Esophagus muscularis mucosa (tissue), 4 donors: ENCODE results near the gene NOP58. TPM values are rescaled to one million over a fixed set of nuclear protein-coding genes. Genes with fewer than 3 reads are reported as not detected.
A peak's percentile ranks its signal among the peaks of the same experiment; 100 is the strongest.

Experiments used
- DNase-seq: peaks from one replicate; pipeline ENCODE4 v3.0.0-alpha.2; 2017; ENCODE audit errors: extremely low spot score
- H3K27ac ChIP-seq, 4 donors: fragments of 200-600 bp; sonication (generic); replicated peaks in 1 of 4; 1 replicate in 3 of 4; 2 replicates in 1 of 4; pipeline ENCODE4 v1.5.1; 2016 to 2019; ENCODE audit warnings: mild to moderate bottlenecking in 1 of 4
- H3K27me3 ChIP-seq, 4 donors: fragments of 200-600 bp; sonication (generic); one replicate each; pipeline versions ENCODE4 v1.5.1 to v1.6.0; 2016 to 2019
- H3K36me3 ChIP-seq, 4 donors: fragments of 200-600 bp; sonication (generic); one replicate each; pipeline ENCODE4 v1.5.1; 2016 to 2019
- H3K4me1 ChIP-seq, 4 donors: fragments of 200-600 bp; sonication (generic); one replicate each; pipeline ENCODE4 v1.5.1; 2016 to 2019
- H3K4me3 ChIP-seq, 4 donors: fragments of 200-600 bp; sonication (generic); 1 replicate in 2 of 4; 2 replicates in 2 of 4; pipeline ENCODE4 v1.5.1; 2016 to 2019; ENCODE audit warnings: mild to moderate bottlenecking in 4 of 4, moderate library complexity in 1 of 4
- H3K9me3 ChIP-seq, 4 donors: fragments of 200-600 bp; sonication (generic); 1 replicate in 3 of 4; 2 replicates in 1 of 4; pipeline ENCODE4 v1.5.1; 2016 to 2019
- EP300 ChIP-seq: sonication (generic); formaldehyde crosslinking; IDR thresholded peaks from one replicate; pipeline ENCODE4 v1.6.1; 2017; ENCODE audit warnings: antibody characterized with exemption
- POLR2A ChIP-seq: fragments of 450-650 bp; IDR thresholded peaks from one replicate; pipeline ENCODE4 v1.6.1; 2017; ENCODE audit warnings: antibody characterized with exemption, moderate library complexity, mild to moderate bottlenecking, low read depth
- POLR2AphosphoS5 ChIP-seq, 2 donors: sonication (generic); formaldehyde crosslinking; IDR thresholded peaks; one replicate each; pipeline ENCODE4 v1.6.1; 2017; ENCODE audit warnings: antibody characterized with exemption in 2 of 2
- WGBS: methylation state at CpG from one replicate; pipeline ENCODE4 v1.1.5; 2018; 5-methylcytosine and 5-hydroxymethylcytosine counted together
- intact Hi-C: fragments of 100-400 bp; cut with DNase I; formaldehyde crosslinking; loops from one replicate; pipeline ENCODE4 v1.15.1; 2023
- total RNA-seq, 4 donors: library from RNA; depleted of rRNA; stranded (reverse); fragments of >200 nt; gene quantifications; one replicate each; pipeline versions ENCODE4 v1.1.0 to v1.2.1, GENCODE V29; 2016
- TF ChIP-seq, protein P1 (sequence below), 3 experiments: fragments of 200-600 bp in 2 of 3; fragments of 450-650 bp in 1 of 3; sonication (generic) in 2 of 3; IDR thresholded peaks; one replicate each; pipeline ENCODE4 v1.5.1; 2017 to 2019; ENCODE audit warnings: antibody characterized with exemption in 3 of 3, mild to moderate bottlenecking in 2 of 3, moderate library complexity in 1 of 3

The NOP58 gene
- total RNA-seq, 4 donors from 2014 or later = 15.6 to 46.6 (median 31.6) TPM

DNA sequence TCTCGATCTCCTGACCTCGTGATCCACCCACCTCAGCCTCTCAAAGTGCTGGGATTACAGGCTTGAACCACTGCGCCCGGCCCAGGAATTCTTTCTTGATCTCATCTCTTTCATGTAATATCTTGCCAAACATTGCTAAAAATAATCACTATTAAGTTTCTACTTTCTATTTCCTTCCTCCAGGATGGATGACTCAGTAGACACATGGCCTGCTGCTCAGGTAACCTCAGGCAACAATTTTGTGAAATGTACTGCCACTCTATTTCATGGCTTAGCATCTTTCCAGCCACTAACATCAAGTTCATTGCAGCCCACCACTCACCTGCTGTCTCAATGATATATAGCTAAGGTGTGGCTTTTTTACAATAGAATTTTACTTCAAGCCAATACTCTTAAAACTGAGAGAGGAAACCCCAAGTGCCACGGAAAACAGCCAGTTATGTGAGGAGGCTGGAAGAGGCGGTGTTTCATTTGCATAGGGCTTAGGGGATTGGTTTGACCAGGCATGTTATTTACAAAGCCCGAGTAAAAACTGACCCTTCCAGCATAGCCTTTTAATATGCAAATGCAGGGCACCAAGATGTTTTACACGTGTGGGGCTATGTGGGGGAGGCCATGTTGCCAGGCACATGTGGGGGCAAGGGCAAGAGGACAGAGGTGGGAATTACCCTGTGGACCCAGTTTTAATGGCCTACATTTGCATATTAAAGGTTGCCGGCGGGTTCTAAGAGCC is 15.9 kb upstream of the NOP58 start:
- Histone ChIP-seq H3K27ac (no peak overlapping the region), H3K9me3 (no peaks in the 10 kb centered on the region), H3K4me1 (no peaks in the 10 kb centered on the region), H3K27me3 (no peaks in the 10 kb centered on the region), H3K36me3 (no peaks in the 10 kb centered on the region), H3K4me3 (no peak overlapping the region)
- WGBS = 68% methylated on average over 10 of the region's 10 CpGs
- TF ChIP-seq POLR2A = no peak
- TF ChIP-seq, protein P1, sequence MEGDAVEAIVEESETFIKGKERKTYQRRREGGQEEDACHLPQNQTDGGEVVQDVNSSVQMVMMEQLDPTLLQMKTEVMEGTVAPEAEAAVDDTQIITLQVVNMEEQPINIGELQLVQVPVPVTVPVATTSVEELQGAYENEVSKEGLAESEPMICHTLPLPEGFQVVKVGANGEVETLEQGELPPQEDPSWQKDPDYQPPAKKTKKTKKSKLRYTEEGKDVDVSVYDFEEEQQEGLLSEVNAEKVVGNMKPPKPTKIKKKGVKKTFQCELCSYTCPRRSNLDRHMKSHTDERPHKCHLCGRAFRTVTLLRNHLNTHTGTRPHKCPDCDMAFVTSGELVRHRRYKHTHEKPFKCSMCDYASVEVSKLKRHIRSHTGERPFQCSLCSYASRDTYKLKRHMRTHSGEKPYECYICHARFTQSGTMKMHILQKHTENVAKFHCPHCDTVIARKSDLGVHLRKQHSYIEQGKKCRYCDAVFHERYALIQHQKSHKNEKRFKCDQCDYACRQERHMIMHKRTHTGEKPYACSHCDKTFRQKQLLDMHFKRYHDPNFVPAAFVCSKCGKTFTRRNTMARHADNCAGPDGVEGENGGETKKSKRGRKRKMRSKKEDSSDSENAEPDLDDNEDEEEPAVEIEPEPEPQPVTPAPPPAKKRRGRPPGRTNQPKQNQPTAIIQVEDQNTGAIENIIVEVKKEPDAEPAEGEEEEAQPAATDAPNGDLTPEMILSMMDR (IDR thresholded peaks at IDR 0.05) = no peak
- no peak for TF ChIP-seq POLR2AphosphoS5 (IDR thresholded peaks at IDR 0.05)
- TF ChIP-seq EP300 = no peak
- intact Hi-C loops = no loop called here
- DNase-seq = no peak

DNA sequence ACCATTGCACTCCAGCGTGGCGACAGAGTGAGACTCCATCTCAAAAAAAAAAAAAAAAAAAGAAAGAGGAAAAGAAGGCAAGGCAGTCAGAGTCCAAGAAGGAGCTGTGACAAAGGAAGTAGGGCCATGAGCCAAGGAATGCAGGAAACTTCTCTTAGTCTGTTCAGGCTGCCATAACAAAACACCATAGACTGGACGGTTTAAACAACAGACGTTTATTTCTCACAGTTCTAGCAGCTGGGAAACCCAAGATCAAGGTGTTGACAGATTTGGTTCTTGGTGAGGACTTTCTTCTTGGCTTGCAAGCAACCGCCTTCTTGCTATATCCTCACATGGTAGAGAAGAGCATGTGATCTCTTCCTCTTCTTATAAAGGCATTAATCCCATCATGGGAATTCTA is 14.1 kb upstream of the NOP58 start:
- Histone ChIP-seq H3K27ac (no peak overlapping the region), H3K27me3 (no peaks in the 10 kb centered on the region), H3K4me3 (no peak overlapping the region), H3K9me3 (no peaks in the 10 kb centered on the region), H3K4me1 (no peaks in the 10 kb centered on the region), H3K36me3 (no peaks in the 10 kb centered on the region)
- intact Hi-C loops = no loop called here
- whole genome bisulfite sequencing = 51% methylated on average over 5 of the region's 5 CpGs
- TF ChIP-seq, protein P1 (IDR thresholded peaks at IDR 0.05) = no peak
- no peak for TF ChIP-seq POLR2AphosphoS5 (IDR thresholded peaks at IDR 0.05)
- no peak for TF ChIP-seq EP300
- TF ChIP-seq POLR2A = no peak
- no peak for DNase-seq

DNA sequence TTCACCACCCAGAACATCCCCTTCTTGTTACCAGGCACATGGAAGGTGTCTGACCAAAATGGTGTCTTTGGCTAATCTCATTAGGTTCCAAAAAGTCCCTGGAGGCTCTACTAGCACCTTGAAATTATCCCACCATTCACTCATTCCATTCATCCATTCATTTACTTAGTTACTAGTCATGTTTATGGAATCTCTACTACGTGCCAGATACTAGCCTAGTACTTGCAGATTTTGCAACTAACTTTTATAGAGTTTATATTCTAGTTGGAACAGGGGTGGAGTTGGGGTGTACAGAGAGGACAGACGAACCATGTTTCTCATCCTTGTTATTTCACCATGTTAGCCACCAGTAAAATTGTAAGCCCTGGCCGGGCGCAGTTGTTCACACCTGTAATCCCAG is 4.0 kb upstream of the NOP58 start:
- no peaks in the 10 kb centered on the region for H3K36me3 ChIP-seq
- no peak for DNase-seq
- TF ChIP-seq POLR2A = no peak
- TF ChIP-seq, protein P1 (IDR thresholded peaks at IDR 0.05) = no peak
- TF ChIP-seq EP300 = no peak
- TF ChIP-seq POLR2AphosphoS5 (IDR thresholded peaks at IDR 0.05) = no peak
- intact Hi-C loops = no loop called here
- peaks cover 0 to 11% (median 7%) of the 10 kb centered on the region in 4 donors for H3K4me1 ChIP-seq
- no peak overlapping the region for H3K27ac ChIP-seq
- no peak overlapping the region for H3K4me3 ChIP-seq
- H3K27me3 ChIP-seq = no peaks in the 10 kb centered on the region
- 73% methylated on average over 4 of the region's 4 CpGs for WGBS
- H3K9me3 ChIP-seq = no peaks in the 10 kb centered on the region

DNA sequence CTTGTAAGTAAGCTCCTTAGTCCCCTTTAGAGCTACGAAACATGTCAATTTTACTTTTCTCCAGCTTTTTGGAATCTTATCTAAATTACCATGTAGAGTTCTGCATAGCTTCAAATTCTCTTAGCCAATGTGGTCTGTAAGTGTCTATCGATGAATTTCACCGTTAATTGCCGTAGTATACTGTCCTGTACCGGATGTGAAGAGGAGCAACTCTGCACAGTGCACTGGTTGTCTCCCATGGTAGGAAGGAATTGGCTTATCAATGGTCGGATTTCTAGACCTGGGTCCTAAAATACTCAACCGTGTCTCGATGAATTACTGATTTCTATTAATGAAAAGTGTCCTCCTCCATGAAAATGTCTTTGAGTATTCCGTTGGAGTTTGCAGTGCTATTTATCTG is 1.9 kb downstream of the NOP58 start:
- no peak overlapping the region for H3K27ac ChIP-seq
- TF ChIP-seq POLR2A (no peak), POLR2AphosphoS5 (IDR thresholded peaks at IDR 0.05) (no peak), EP300 (no peak)
- TF ChIP-seq, protein P1 (IDR thresholded peaks at IDR 0.05) = no peak
- 38% methylated on average over 9 of the region's 9 CpGs for WGBS
- DNase-seq = no peak
- no peaks in the 10 kb centered on the region for H3K27me3 ChIP-seq
- H3K36me3 ChIP-seq = no peaks in the 10 kb centered on the region
- no peaks in the 10 kb centered on the region for H3K9me3 ChIP-seq
- H3K4me1 ChIP-seq = peaks cover 15 to 55% (median 33%) of the 10 kb centered on the region in 4 donors
- intact Hi-C loops = loop anchor here (2.0 kb wide), 1 partner anchor 107 kb away; no protein-coding TSS in a partner anchor
- H3K4me3 ChIP-seq = peak overlapping the region; percentile 68 to 92 (median 84)
